ENCODE measurements around the gene OR5D18.
"Not testable (repeated sequence)": the region's sequence is repeated elsewhere in the genome, so short reads cannot be mapped to it uniquely, and the experiment has no call there.

Gene OR5D18

GRCh38 chr11:55819330-55819729, at the start of gene OR5D18:
OR5D18 (plus strand) TSS chr11:55819630; CDS start chr11:55819630, 0 bp downstream.
- no peak for DNase-seq (ENCODE audit: low spot score)

GRCh38 chr11:55773138-55773537, 46.3 kb upstream of the OR5D18 start, which contains the start of gene OR5D13:
OR5D13 (plus strand) TSS chr11:55773438; CDS start chr11:55773438, 0 bp downstream.
- no peak for DNase-seq (ENCODE audit: low spot score)

- no peak for DNase-seq (ENCODE audit: low spot score)
These were observed 27.8 kb upstream of the OR5D18 start for GRCh38 chr11:55791606-55792005.

GRCh38 chr11:55793321-55793720, 26.1 kb upstream of the OR5D18 start:
- DNase-seq (ENCODE audit: low spot score): no peak

GRCh38 chr11:55795256-55795655, 24.2 kb upstream of the OR5D18 start, which contains the start of gene OR5D14:
OR5D14 (plus strand) TSS chr11:55795556; CDS start chr11:55795556, 0 bp downstream.
- DNase-seq (ENCODE audit: low spot score): no peak

GRCh38 chr11:55806248-55806647, 13.2 kb upstream of the OR5D18 start:
- DNase-seq (ENCODE audit: low spot score): no peak

- no peak for DNase-seq (ENCODE audit: low spot score)
These were observed 8.4 kb upstream of the OR5D18 start, which contains the start of gene OR5L1 for GRCh38 chr11:55811067-55811466. OR5L1 (plus strand) TSS chr11:55811367; CDS start chr11:55811467, 100 bp downstream.

GRCh38 chr11:55826919-55827318, 7.5 kb downstream of the OR5D18 start, which contains the start of gene OR5L2:
OR5L2 (plus strand) TSS chr11:55827219; CDS start chr11:55827219, 0 bp downstream.
- no peak for DNase-seq (ENCODE audit: low spot score)

GRCh38 chr11:55838452-55838851, 19.0 kb downstream of the OR5D18 start, which contains the start of gene OR5D16:
OR5D16 (plus strand) TSS chr11:55838752; CDS start chr11:55838752, 0 bp downstream.
- DNase-seq (ENCODE audit: low spot score): no peak

GRCh38 chr11:55847453-55847852, 28.0 kb downstream of the OR5D18 start:
- no peak for DNase-seq (ENCODE audit: low spot score)

- DNase-seq (ENCODE audit: low spot score): no peak
These were observed 29.6 kb downstream of the OR5D18 start for GRCh38 chr11:55849037-55849436.

GRCh38 chr11:55852141-55852540, 32.7 kb downstream of the OR5D18 start:
- no peak for DNase-seq (ENCODE audit: low spot score)

GRCh38 chr11:55854704-55855103, 35.3 kb downstream of the OR5D18 start:
- no peak for DNase-seq (ENCODE audit: low spot score)

- not testable (repeated sequence) for DNase-seq (ENCODE audit: low spot score)
These were observed 47.9 kb downstream of the OR5D18 start for GRCh38 chr11:55867354-55867753.

All from CD4-positive, alpha-beta T cell treated with Interleukin-6 at 100 ng/mL for 8 hours (primary cell).